GM23338 (cell line): Measurements from ENCODE around the gene CMIP. TPM values are rescaled to one million over a fixed set of nuclear protein-coding genes. Genes with fewer than 3 reads are reported as not detected.

Experiments used
- ATAC-seq: fragments of 200-7000 bp; cut with Tn5 transposase; 3 replicates; pipeline ENCODE4 v1.9.1; 2020
- DNase-seq: peaks from one replicate; pipeline ENCODE4 v3.0.0-alpha.2; 2015; ENCODE audit warnings: low spot score
- H2AFZ ChIP-seq: fragments of 200-600 bp; sonication (generic); 2 replicates; pipeline ENCODE4 v1.8.0; 2016; ENCODE audit warnings: antibody characterized with exemption, mild to moderate bottlenecking, moderate library complexity
- H3F3A ChIP-seq: fragments of 200-600 bp; sonication (generic); replicated peaks from 2 replicates; pipeline ENCODE4 v1.8.0; 2017; ENCODE audit warnings: antibody characterized with exemption, mixed run types, low read depth
- H3K27ac ChIP-seq: fragments of 200-600 bp; sonication (generic); 2 replicates; pipeline ENCODE4 v1.6.1; 2016; ENCODE audit warnings: low read depth
- H3K27me3 ChIP-seq: fragments of 200-600 bp; sonication (generic); 2 replicates; pipeline ENCODE4 v1.8.0; 2016; ENCODE audit warnings: mild to moderate bottlenecking, mixed run types, moderate library complexity; ENCODE audit not compliant: insufficient read depth
- H3K36me3 ChIP-seq: fragments of 200-600 bp; sonication (generic); 2 replicates; pipeline ENCODE4 v1.8.0; 2016; ENCODE audit warnings: mild to moderate bottlenecking; ENCODE audit not compliant: insufficient read depth
- H3K4me1 ChIP-seq: fragments of 200-600 bp; sonication (generic); 2 replicates; pipeline ENCODE4 v1.8.0; 2016; ENCODE audit warnings: mild to moderate bottlenecking, moderate library complexity; ENCODE audit not compliant: insufficient read depth
- H3K4me2 ChIP-seq: fragments of 200-600 bp; sonication (generic); 2 replicates; pipeline ENCODE4 v1.7.1; 2017; ENCODE audit warnings: mixed run types
- H3K4me3 ChIP-seq: fragments of 200-600 bp; sonication (generic); 2 replicates; pipeline ENCODE4 v1.6.1; 2016; ENCODE audit warnings: mixed run types
- H3K79me2 ChIP-seq: fragments of 200-600 bp; sonication (generic); replicated peaks from 2 replicates; pipeline ENCODE4 v1.8.0; 2017; ENCODE audit warnings: mild to moderate bottlenecking; ENCODE audit not compliant: insufficient read depth
- H3K9me2 ChIP-seq: fragments of 200-600 bp; sonication (generic); 2 replicates; pipeline ENCODE4 v1.8.0; 2017; ENCODE audit not compliant: insufficient read depth
- H4K20me1 ChIP-seq: fragments of 200-600 bp; sonication (generic); replicated peaks from 2 replicates; pipeline ENCODE4 v1.8.0; 2017; ENCODE audit warnings: mild to moderate bottlenecking; ENCODE audit not compliant: insufficient read depth
- H3K27ac Mint-ChIP-seq: 2 replicates; pipeline ENCODE4 v1.8.0; 2020; ENCODE audit warnings: inconsistent platforms, mild to moderate bottlenecking, moderate library complexity, mixed read lengths
- H3K27me3 Mint-ChIP-seq: 3 replicates; pipeline ENCODE4 v1.8.0; 2022; ENCODE audit warnings: low read depth, mild to moderate bottlenecking, moderate library complexity, mixed read lengths, inconsistent platforms; ENCODE audit not compliant: insufficient read depth, poor library complexity
- H3K36me3 Mint-ChIP-seq: 3 replicates; pipeline ENCODE4 v1.8.0; 2021; ENCODE audit warnings: low read depth, mild to moderate bottlenecking, inconsistent platforms, moderate library complexity, mixed read lengths
- H3K4me1 Mint-ChIP-seq: 3 replicates; pipeline ENCODE4 v1.8.0; 2020; ENCODE audit warnings: mild to moderate bottlenecking, inconsistent platforms, mixed read lengths
- H3K4me3 Mint-ChIP-seq: 3 replicates; pipeline ENCODE4 v1.8.0; 2021; ENCODE audit warnings: moderate library complexity, mild to moderate bottlenecking, inconsistent platforms, mixed read lengths
- H3K9me3 Mint-ChIP-seq: 3 replicates; pipeline ENCODE4 v1.8.0; 2020; ENCODE audit warnings: moderate library complexity, mild to moderate bottlenecking, inconsistent platforms, mixed read lengths
- CREB1 ChIP-seq: fragments of 250-450 bp; sonication (Bioruptor Pico); IDR thresholded peaks from 2 replicates; pipeline ENCODE4 v1.5.0; 2020; ENCODE audit warnings: low read depth, mild to moderate bottlenecking, moderate library complexity
- CTCF ChIP-seq, 2 experiments: fragments of 200-600 bp in 1 of 2; sonication (generic) in 1 of 2; conservative IDR thresholded peaks; 2 replicates each; pipeline versions ENCODE4 v1.5.1 to v1.6.1; 2016 to 2017; ENCODE audit warnings: antibody characterized with exemption in 2 of 2, low read depth in 2 of 2, mild to moderate bottlenecking in 2 of 2, moderate library complexity in 1 of 2
- ETS1 ChIP-seq: IDR thresholded peaks from 2 replicates; pipeline ENCODE4 v1.6.1; 2016; ENCODE audit warnings: antibody characterized with exemption
- EZH2 ChIP-seq: fragments of 200-600 bp; sonication (generic); IDR thresholded peaks from one replicate; pipeline ENCODE4 v1.8.0; 2017; ENCODE audit warnings: antibody characterized with exemption, mild to moderate bottlenecking, low read depth; ENCODE audit not compliant: unreplicated experiment
- EZH2phosphoT487 ChIP-seq: fragments of 200-600 bp; sonication (generic); IDR thresholded peaks from one replicate; pipeline ENCODE4 v1.8.1; 2018; ENCODE audit warnings: antibody characterized with exemption; ENCODE audit not compliant: unreplicated experiment
- NANOG ChIP-seq: IDR thresholded peaks from 2 replicates; pipeline ENCODE4 v1.6.1; 2016; ENCODE audit warnings: antibody characterized with exemption, borderline replicate concordance
- POLR2AphosphoS5 ChIP-seq: IDR thresholded peaks from 2 replicates; pipeline ENCODE4 v1.6.1; 2016; ENCODE audit warnings: antibody characterized with exemption, low read depth
- REST ChIP-seq: IDR thresholded peaks from one replicate; pipeline ENCODE4 v1.6.1; 2018; ENCODE audit warnings: antibody characterized with exemption; ENCODE audit not compliant: unreplicated experiment
- STAT1 ChIP-seq: IDR thresholded peaks from one replicate; pipeline ENCODE4 v1.6.1; 2016; ENCODE audit warnings: antibody characterized with exemption; ENCODE audit not compliant: unreplicated experiment
- ZNF114 ChIP-seq: fragments of 250-450 bp; sonication (Bioruptor Pico); IDR thresholded peaks from 2 replicates; pipeline ENCODE4 v1.5.0; 2020; ENCODE audit warnings: mild to moderate bottlenecking, moderate library complexity
- ZNF331 ChIP-seq: fragments of 250-450 bp; sonication (Bioruptor Pico); IDR thresholded peaks from 2 replicates; pipeline ENCODE4 v1.5.0; 2020; ENCODE audit warnings: low read depth, mild to moderate bottlenecking, moderate library complexity
- ZNF462 ChIP-seq: fragments of 250-450 bp; sonication (Bioruptor Pico); IDR thresholded peaks from 2 replicates; pipeline ENCODE4 v1.5.0; 2020; ENCODE audit warnings: mild to moderate bottlenecking, moderate library complexity
- polyA plus RNA-seq: library from polyadenylated mRNA; unstranded; fragments of >200 nt; fragmentation: Nextera tagmentation; extraction: Ambion mirVana; gene quantifications from 2 replicates; pipeline ENCODE4 v1.2.1, GENCODE V29; 2016
- total RNA-seq: library from RNA; depleted of rRNA; stranded (reverse); fragments of >200 nt; shearing (Covaris generic); gene quantifications from 2 replicates; pipeline ENCODE4 v1.2.3, GENCODE V29; 2014

CMIP gene
- total and polyA plus RNA-seq, 2 experiments from 2014 or later = 9.5 to 62.3 TPM

GRCh38 chr16:81664153-81664552, 219.5 kb downstream of the CMIP start:
- Histone ChIP-seq H3K4me2 (no peak overlapping the region), H3K4me3 (no peak overlapping the region), H3K79me2 (no peaks in the 10 kb centered on the region), H4K20me1 (peaks cover 5% of the 10 kb centered on the region; the same call in 1 of the 2 replicates), H3K27ac (peak overlapping the region; percentile 14; the same call in 1 of the 2 replicates), H3K9me2 (no peaks in the 10 kb centered on the region), H2AFZ (no peak overlapping the region), H3K27me3 (no peaks in the 10 kb centered on the region), H3K4me1 (no peaks in the 10 kb centered on the region), H3K36me3 (peaks cover 4% of the 10 kb centered on the region; the same call in 1 of the 2 replicates), H3F3A (0 out of 2 replicates have a peak, but pooled peaks cover 5% of the 10 kb centered on the region)
- no peak for TF ChIP-seq ZNF114 (CRISPR knock-in tag)
- TF ChIP-seq ETS1 = no peak
- no peak for TF ChIP-seq STAT1
- TF ChIP-seq CTCF (conservative IDR thresholded peaks at IDR 0.05; ENCODE audit: low read depth in 2 of 2) = no peak
- TF ChIP-seq POLR2AphosphoS5 = no peak
- no peak for TF ChIP-seq NANOG
- no peak for TF ChIP-seq ZNF462 (CRISPR knock-in tag)
- no peak for TF ChIP-seq REST
- TF ChIP-seq EZH2 = no peak
- no peak for TF ChIP-seq ZNF331
- no peak for TF ChIP-seq EZH2phosphoT487
- TF ChIP-seq CREB1 = no peak
- no peak for ATAC-seq
- H3K27me3 Mint-ChIP-seq = peaks cover 18% of the 10 kb centered on the region
- peaks cover 14% of the 10 kb centered on the region for H3K4me1 Mint-ChIP-seq
- no peak overlapping the region for H3K4me3 Mint-ChIP-seq
- peaks cover 28% of the 10 kb centered on the region for H3K36me3 Mint-ChIP-seq
- no peaks in the 10 kb centered on the region; the same call in 2 of the 3 replicates for H3K9me3 Mint-ChIP-seq
- no peak for DNase-seq
- H3K27ac Mint-ChIP-seq = no peak overlapping the region
